Activated T-cell treated with anti-CD3 and anti-CD28 coated beads, Interleukin-2, amount 50 U/mL, for 4 hours (primary cell): ENCODE data around the gene TEX14. TPM values are rescaled to one million over a fixed set of nuclear protein-coding genes. Genes with fewer than 3 reads are reported as not detected.
"Not testable (repeated sequence)": the region's sequence is repeated elsewhere in the genome, so short reads cannot be mapped to it uniquely, and the experiment has no call there.

Source experiments
- ATAC-seq, 2 donors: fragments of 200-7000 bp; cut with Tn5 transposase; one replicate each; pipeline ENCODE4 v1.10.0; 2021
- DNase-seq: peaks from one replicate; pipeline ENCODE4 v3.0.0-alpha.2; 2020
- H3K27me3 Mint-ChIP-seq: one replicate; pipeline ENCODE4 v1.8.0; 2021; ENCODE audit warnings: low read depth, mixed read lengths
- H3K36me3 Mint-ChIP-seq: one replicate; pipeline ENCODE4 v1.8.0; 2022; ENCODE audit warnings: mixed read lengths; ENCODE audit not compliant: insufficient read depth
- H3K4me1 Mint-ChIP-seq: one replicate; pipeline ENCODE4 v1.8.0; 2021; ENCODE audit warnings: low read depth, mixed read lengths
- H3K4me3 Mint-ChIP-seq: one replicate; pipeline ENCODE4 v1.8.0; 2021; ENCODE audit warnings: mild to moderate bottlenecking, moderate library complexity, mixed read lengths
- H3K9me3 Mint-ChIP-seq: one replicate; pipeline ENCODE4 v1.8.0; 2021; ENCODE audit warnings: mixed read lengths
- total RNA-seq, 3 donors: library from RNA; stranded (reverse); gene quantifications; one replicate each; pipeline ENCODE4 v1.2.1, GENCODE V29; 2021

The TEX14 gene
- total RNA-seq, 3 donors from 2014 or later: 0.20 to 0.43 (median 0.29) TPM

GRCh38 chr17:58678287-58678686 lies 13.6 kb downstream of the TEX14 start:
- not testable (repeated sequence) for H3K9me3 Mint-ChIP-seq, H3K4me3 Mint-ChIP-seq, ATAC-seq, DNase-seq, H3K27me3 Mint-ChIP-seq, H3K4me1 Mint-ChIP-seq, H3K36me3 Mint-ChIP-seq

GRCh38 chr17:58677194-58677880 lies 14.5 kb downstream of the TEX14 start:
- peaks cover 3% of the 10 kb centered on the region for H3K27me3 Mint-ChIP-seq
- no peaks in the 10 kb centered on the region for H3K36me3 Mint-ChIP-seq
- ATAC-seq (no peak), DNase-seq (no peak)
- no peaks in the 10 kb centered on the region for H3K9me3 Mint-ChIP-seq
- H3K4me1 Mint-ChIP-seq: no peaks in the 10 kb centered on the region
- no peak overlapping the region for H3K4me3 Mint-ChIP-seq

GRCh38 chr17:58671969-58672368 lies 19.9 kb downstream of the TEX14 start:
- no peak for DNase-seq
- H3K4me1 Mint-ChIP-seq: peaks cover 2% of the 10 kb centered on the region
- no peak overlapping the region for H3K4me3 Mint-ChIP-seq
- ATAC-seq: no peak
- no peaks in the 10 kb centered on the region for H3K36me3 Mint-ChIP-seq
- H3K27me3 Mint-ChIP-seq: peaks cover 7% of the 10 kb centered on the region
- no peaks in the 10 kb centered on the region for H3K9me3 Mint-ChIP-seq

- no peak for ATAC-seq
- Mint-ChIP-seq H3K9me3 (no peaks in the 10 kb centered on the region), H3K36me3 (no peaks in the 10 kb centered on the region), H3K4me3 (no peak overlapping the region), H3K27me3 (peaks cover 7% of the 10 kb centered on the region), H3K4me1 (peaks cover 8% of the 10 kb centered on the region)
- no peak for DNase-seq
These were observed 22.0 kb downstream of the TEX14 start for GRCh38 chr17:58669853-58670252.

GRCh38 chr17:58668598-58668935 lies 23.3 kb downstream of the TEX14 start:
- Mint-ChIP-seq H3K4me3 (no peak overlapping the region), H3K36me3 (no peaks in the 10 kb centered on the region), H3K27me3 (peaks cover 7% of the 10 kb centered on the region), H3K9me3 (no peaks in the 10 kb centered on the region), H3K4me1 (peaks cover 8% of the 10 kb centered on the region)
- DNase-seq (no peak), ATAC-seq (no peak)

GRCh38 chr17:58667934-58668597 lies 23.8 kb downstream of the TEX14 start:
- Mint-ChIP-seq H3K9me3 (no peaks in the 10 kb centered on the region), H3K4me3 (no peak overlapping the region), H3K27me3 (peaks cover 7% of the 10 kb centered on the region), H3K4me1 (peaks cover 8% of the 10 kb centered on the region), H3K36me3 (no peaks in the 10 kb centered on the region)
- ATAC-seq (no peak), DNase-seq (no peak)

- H3K27me3 Mint-ChIP-seq: peaks cover 7% of the 10 kb centered on the region
- no peaks in the 10 kb centered on the region for H3K9me3 Mint-ChIP-seq
- DNase-seq (no peak), ATAC-seq (peak in 1 of 2 donors; percentile 40)
- H3K4me3 Mint-ChIP-seq: peak overlapping the region; percentile 21
- peaks cover 8% of the 10 kb centered on the region for H3K4me1 Mint-ChIP-seq
- no peaks in the 10 kb centered on the region for H3K36me3 Mint-ChIP-seq
These were observed 25.0 kb downstream of the TEX14 start for GRCh38 chr17:58666858-58667267.

GRCh38 chr17:58665946-58666857 lies 25.6 kb downstream of the TEX14 start:
- H3K4me1 Mint-ChIP-seq: peaks cover 8% of the 10 kb centered on the region
- DNase-seq (no peak), ATAC-seq (peak in 1 of 2 donors; percentile 23)
- no peaks in the 10 kb centered on the region for H3K36me3 Mint-ChIP-seq
- H3K9me3 Mint-ChIP-seq: no peaks in the 10 kb centered on the region
- H3K4me3 Mint-ChIP-seq: peak overlapping the region; percentile 21
- H3K27me3 Mint-ChIP-seq: peaks cover 7% of the 10 kb centered on the region

GRCh38 chr17:58664302-58664701 lies 27.5 kb downstream of the TEX14 start:
- Mint-ChIP-seq H3K9me3 (no peaks in the 10 kb centered on the region), H3K27me3 (peaks cover 7% of the 10 kb centered on the region), H3K36me3 (no peaks in the 10 kb centered on the region), H3K4me3 (no peak overlapping the region), H3K4me1 (peaks cover 12% of the 10 kb centered on the region)
- no peak for DNase-seq
- no peak for ATAC-seq

GRCh38 chr17:58661499-58661898 lies 30.3 kb downstream of the TEX14 start:
- H3K4me1 Mint-ChIP-seq: peaks cover 25% of the 10 kb centered on the region
- H3K36me3 Mint-ChIP-seq: no peaks in the 10 kb centered on the region
- no peak overlapping the region for H3K4me3 Mint-ChIP-seq
- H3K27me3 Mint-ChIP-seq: peaks cover 5% of the 10 kb centered on the region
- ATAC-seq (no peak), DNase-seq (no peak)
- H3K9me3 Mint-ChIP-seq: no peaks in the 10 kb centered on the region

GRCh38 chr17:58660621-58661020 lies 31.2 kb downstream of the TEX14 start:
- ATAC-seq: no peak
- Mint-ChIP-seq H3K4me3 (peak overlapping the region; percentile 50), H3K36me3 (no peaks in the 10 kb centered on the region), H3K27me3 (peaks cover 5% of the 10 kb centered on the region), H3K9me3 (no peaks in the 10 kb centered on the region), H3K4me1 (peaks cover 23% of the 10 kb centered on the region)
- no peak for DNase-seq

GRCh38 chr17:58659714-58660084 lies 32.1 kb downstream of the TEX14 start:
- not testable (repeated sequence) for H3K27me3 Mint-ChIP-seq, DNase-seq, ATAC-seq, H3K36me3 Mint-ChIP-seq, H3K9me3 Mint-ChIP-seq
- Mint-ChIP-seq H3K4me1 (peaks cover 23% of the 10 kb centered on the region), H3K4me3 (peak overlapping the region; percentile 81)

GRCh38 chr17:58658804-58659713 lies 32.8 kb downstream of the TEX14 start:
- Mint-ChIP-seq H3K27me3 (peaks cover 5% of the 10 kb centered on the region), H3K4me3 (peak overlapping the region; percentile 81), H3K36me3 (no peaks in the 10 kb centered on the region), H3K9me3 (no peaks in the 10 kb centered on the region), H3K4me1 (peaks cover 23% of the 10 kb centered on the region)
- DNase-seq: peak; percentile 62
- peak; percentile 81 to 87 for ATAC-seq
